ENCODE measurements around the gene DLX3. TPM values are rescaled to one million over a fixed set of nuclear protein-coding genes. Genes with fewer than 3 reads are reported as not detected.

Gene DLX3
- total and polyA plus RNA-seq, 2 of the 8 experiments (the other 6 are each of a cell fraction or from before 2014, with no cell fraction given) = 0.15 to 0.20 TPM

DNA sequence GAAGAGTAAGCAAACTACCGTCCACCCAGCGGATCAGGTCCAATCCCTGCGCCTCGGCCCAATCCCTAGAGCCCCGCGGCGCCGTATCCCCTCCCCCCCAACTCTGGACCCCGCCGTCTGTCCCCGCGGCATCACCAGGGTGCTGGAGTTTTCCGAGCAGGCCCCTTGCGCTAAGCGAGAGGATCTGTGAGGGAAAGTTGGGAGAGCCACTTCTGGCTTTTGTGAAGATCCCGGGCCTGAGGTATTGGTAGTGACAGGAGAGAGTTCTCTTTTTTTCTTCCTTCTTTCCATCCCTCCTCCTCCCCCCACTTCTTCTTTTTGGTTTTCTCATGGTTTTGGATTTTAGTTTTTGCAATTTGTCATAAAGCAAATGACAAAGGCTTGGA lies 29.5 kb downstream of the DLX3 start (continued):
- TF ChIP-seq, protein P1, sequence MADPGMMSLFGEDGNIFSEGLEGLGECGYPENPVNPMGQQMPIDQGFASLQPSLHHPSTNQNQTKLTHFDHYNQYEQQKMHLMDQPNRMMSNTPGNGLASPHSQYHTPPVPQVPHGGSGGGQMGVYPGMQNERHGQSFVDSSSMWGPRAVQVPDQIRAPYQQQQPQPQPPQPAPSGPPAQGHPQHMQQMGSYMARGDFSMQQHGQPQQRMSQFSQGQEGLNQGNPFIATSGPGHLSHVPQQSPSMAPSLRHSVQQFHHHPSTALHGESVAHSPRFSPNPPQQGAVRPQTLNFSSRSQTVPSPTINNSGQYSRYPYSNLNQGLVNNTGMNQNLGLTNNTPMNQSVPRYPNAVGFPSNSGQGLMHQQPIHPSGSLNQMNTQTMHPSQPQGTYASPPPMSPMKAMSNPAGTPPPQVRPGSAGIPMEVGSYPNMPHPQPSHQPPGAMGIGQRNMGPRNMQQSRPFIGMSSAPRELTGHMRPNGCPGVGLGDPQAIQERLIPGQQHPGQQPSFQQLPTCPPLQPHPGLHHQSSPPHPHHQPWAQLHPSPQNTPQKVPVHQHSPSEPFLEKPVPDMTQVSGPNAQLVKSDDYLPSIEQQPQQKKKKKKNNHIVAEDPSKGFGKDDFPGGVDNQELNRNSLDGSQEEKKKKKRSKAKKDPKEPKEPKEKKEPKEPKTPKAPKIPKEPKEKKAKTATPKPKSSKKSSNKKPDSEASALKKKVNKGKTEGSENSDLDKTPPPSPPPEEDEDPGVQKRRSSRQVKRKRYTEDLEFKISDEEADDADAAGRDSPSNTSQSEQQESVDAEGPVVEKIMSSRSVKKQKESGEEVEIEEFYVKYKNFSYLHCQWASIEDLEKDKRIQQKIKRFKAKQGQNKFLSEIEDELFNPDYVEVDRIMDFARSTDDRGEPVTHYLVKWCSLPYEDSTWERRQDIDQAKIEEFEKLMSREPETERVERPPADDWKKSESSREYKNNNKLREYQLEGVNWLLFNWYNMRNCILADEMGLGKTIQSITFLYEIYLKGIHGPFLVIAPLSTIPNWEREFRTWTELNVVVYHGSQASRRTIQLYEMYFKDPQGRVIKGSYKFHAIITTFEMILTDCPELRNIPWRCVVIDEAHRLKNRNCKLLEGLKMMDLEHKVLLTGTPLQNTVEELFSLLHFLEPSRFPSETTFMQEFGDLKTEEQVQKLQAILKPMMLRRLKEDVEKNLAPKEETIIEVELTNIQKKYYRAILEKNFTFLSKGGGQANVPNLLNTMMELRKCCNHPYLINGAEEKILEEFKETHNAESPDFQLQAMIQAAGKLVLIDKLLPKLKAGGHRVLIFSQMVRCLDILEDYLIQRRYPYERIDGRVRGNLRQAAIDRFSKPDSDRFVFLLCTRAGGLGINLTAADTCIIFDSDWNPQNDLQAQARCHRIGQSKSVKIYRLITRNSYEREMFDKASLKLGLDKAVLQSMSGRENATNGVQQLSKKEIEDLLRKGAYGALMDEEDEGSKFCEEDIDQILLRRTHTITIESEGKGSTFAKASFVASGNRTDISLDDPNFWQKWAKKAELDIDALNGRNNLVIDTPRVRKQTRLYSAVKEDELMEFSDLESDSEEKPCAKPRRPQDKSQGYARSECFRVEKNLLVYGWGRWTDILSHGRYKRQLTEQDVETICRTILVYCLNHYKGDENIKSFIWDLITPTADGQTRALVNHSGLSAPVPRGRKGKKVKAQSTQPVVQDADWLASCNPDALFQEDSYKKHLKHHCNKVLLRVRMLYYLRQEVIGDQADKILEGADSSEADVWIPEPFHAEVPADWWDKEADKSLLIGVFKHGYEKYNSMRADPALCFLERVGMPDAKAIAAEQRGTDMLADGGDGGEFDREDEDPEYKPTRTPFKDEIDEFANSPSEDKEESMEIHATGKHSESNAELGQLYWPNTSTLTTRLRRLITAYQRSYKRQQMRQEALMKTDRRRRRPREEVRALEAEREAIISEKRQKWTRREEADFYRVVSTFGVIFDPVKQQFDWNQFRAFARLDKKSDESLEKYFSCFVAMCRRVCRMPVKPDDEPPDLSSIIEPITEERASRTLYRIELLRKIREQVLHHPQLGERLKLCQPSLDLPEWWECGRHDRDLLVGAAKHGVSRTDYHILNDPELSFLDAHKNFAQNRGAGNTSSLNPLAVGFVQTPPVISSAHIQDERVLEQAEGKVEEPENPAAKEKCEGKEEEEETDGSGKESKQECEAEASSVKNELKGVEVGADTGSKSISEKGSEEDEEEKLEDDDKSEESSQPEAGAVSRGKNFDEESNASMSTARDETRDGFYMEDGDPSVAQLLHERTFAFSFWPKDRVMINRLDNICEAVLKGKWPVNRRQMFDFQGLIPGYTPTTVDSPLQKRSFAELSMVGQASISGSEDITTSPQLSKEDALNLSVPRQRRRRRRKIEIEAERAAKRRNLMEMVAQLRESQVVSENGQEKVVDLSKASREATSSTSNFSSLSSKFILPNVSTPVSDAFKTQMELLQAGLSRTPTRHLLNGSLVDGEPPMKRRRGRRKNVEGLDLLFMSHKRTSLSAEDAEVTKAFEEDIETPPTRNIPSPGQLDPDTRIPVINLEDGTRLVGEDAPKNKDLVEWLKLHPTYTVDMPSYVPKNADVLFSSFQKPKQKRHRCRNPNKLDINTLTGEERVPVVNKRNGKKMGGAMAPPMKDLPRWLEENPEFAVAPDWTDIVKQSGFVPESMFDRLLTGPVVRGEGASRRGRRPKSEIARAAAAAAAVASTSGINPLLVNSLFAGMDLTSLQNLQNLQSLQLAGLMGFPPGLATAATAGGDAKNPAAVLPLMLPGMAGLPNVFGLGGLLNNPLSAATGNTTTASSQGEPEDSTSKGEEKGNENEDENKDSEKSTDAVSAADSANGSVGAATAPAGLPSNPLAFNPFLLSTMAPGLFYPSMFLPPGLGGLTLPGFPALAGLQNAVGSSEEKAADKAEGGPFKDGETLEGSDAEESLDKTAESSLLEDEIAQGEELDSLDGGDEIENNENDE (IDR thresholded peaks at IDR 0.05; ENCODE audit: insufficient replicate concordance, low read length) = no peak
